GM12878 (cell line): Measurements from ENCODE around the gene PUSL1. TPM values are rescaled to one million over a fixed set of nuclear protein-coding genes. Genes with fewer than 3 reads are reported as not detected.

Experiments
- CEBPZ ChIP-seq: fragments of 150-350 bp; IDR thresholded peaks from 2 replicates; pipeline ENCODE4 v1.6.1; 2016; ENCODE audit warnings: low read depth, low read length
- HSF1 ChIP-seq: fragments of 150-350 bp; IDR thresholded peaks from 2 replicates; pipeline ENCODE4 v1.6.1; 2014; ENCODE audit warnings: mild to moderate bottlenecking, low read depth, low read length
- IKZF1 ChIP-seq: fragments of 450-650 bp; conservative IDR thresholded peaks from 2 replicates; pipeline ENCODE4 v1.6.1; 2017; ENCODE audit warnings: antibody characterized with exemption, mild to moderate bottlenecking
- IKZF2 ChIP-seq, 2 experiments: fragments of 450-650 bp; IDR thresholded peaks; 2 replicates each; pipeline ENCODE4 v1.6.1; 2017; ENCODE audit warnings: mild to moderate bottlenecking in 2 of 2, moderate library complexity in 2 of 2
- KDM1A ChIP-seq: fragments of 200-600 bp; sonication (generic); IDR thresholded peaks from 2 replicates; pipeline ENCODE4 v1.6.1; 2016; ENCODE audit warnings: borderline replicate concordance
- KLF5 ChIP-seq: fragments of 450-650 bp; IDR thresholded peaks from 2 replicates; pipeline ENCODE4 v1.6.1; 2014; ENCODE audit warnings: mild to moderate bottlenecking; ENCODE audit not compliant: partially characterized antibody
- MEF2A ChIP-seq: IDR thresholded peaks from 2 replicates; pipeline ENCODE4 v1.6.1; 2011; ENCODE audit warnings: low read depth, mild to moderate bottlenecking, low read length, moderate library complexity; ENCODE audit not compliant: insufficient read depth
- MTA3 ChIP-seq: IDR thresholded peaks from 2 replicates; pipeline ENCODE4 v1.6.1; 2012; ENCODE audit warnings: low read length, inconsistent platforms, borderline replicate concordance
- NFYA ChIP-seq: IDR thresholded peaks from 2 replicates; pipeline ENCODE4 v1.6.1; 2011; ENCODE audit warnings: low read depth, mild to moderate bottlenecking, low read length, improper control_type of control experiment, borderline replicate concordance
- NKRF ChIP-seq: fragments of 450-650 bp; conservative IDR thresholded peaks from 2 replicates; pipeline ENCODE4 v1.6.1; 2017; ENCODE audit warnings: mild to moderate bottlenecking, moderate library complexity
- PBX3 ChIP-seq: IDR thresholded peaks from 2 replicates; pipeline ENCODE4 v1.6.1; 2011; ENCODE audit warnings: mild to moderate bottlenecking, low read depth, low read length, moderate library complexity; ENCODE audit not compliant: insufficient replicate concordance
- PKNOX1 ChIP-seq: fragments of 450-650 bp; IDR thresholded peaks from 2 replicates; pipeline ENCODE4 v1.6.1; 2016; ENCODE audit warnings: mild to moderate bottlenecking
- POLR2A ChIP-seq: IDR thresholded peaks from 2 replicates; pipeline ENCODE4 v1.6.1; 2011; ENCODE audit warnings: low read depth, mild to moderate bottlenecking, low read length
- POLR2AphosphoS5 ChIP-seq: IDR thresholded peaks from 2 replicates; pipeline ENCODE4 v1.6.1; 2011; ENCODE audit warnings: mild to moderate bottlenecking, low read length, inconsistent platforms
- RAD51 ChIP-seq: fragments of 450-650 bp; IDR thresholded peaks from 2 replicates; pipeline ENCODE4 v1.6.1; 2016; ENCODE audit warnings: moderate library complexity, mild to moderate bottlenecking, inconsistent platforms
- SMAD1 ChIP-seq: fragments of 450-650 bp; IDR thresholded peaks from 2 replicates; pipeline ENCODE4 v1.6.1; 2018; ENCODE audit warnings: mild to moderate bottlenecking, low read depth; ENCODE audit not compliant: partially characterized antibody
- SPI1 ChIP-seq: IDR thresholded peaks from 2 replicates; pipeline ENCODE4 v1.6.1; 2011; ENCODE audit warnings: low read depth, mild to moderate bottlenecking, low read length, moderate library complexity, borderline replicate concordance; ENCODE audit not compliant: insufficient read depth
- SRF ChIP-seq, 2 experiments: IDR thresholded peaks; 2 replicates each; pipeline ENCODE4 v1.6.1; 2011; ENCODE audit warnings: low read depth in 2 of 2, low read length in 2 of 2, mild to moderate bottlenecking in 1 of 2, moderate library complexity in 1 of 2
- ZNF24 ChIP-seq: fragments of 450-650 bp; IDR thresholded peaks from 2 replicates; pipeline ENCODE4 v1.6.1; 2017; ENCODE audit warnings: antibody characterized with exemption, mild to moderate bottlenecking
- ZNF384 ChIP-seq: IDR thresholded peaks from 2 replicates; pipeline ENCODE4 v1.6.1; 2012; ENCODE audit warnings: low read depth, mild to moderate bottlenecking, low read length, improper control_type of control experiment, borderline replicate concordance
- ZNF622 ChIP-seq: fragments of 450-650 bp; IDR thresholded peaks from 2 replicates; pipeline ENCODE4 v1.6.1; 2017; ENCODE audit warnings: mild to moderate bottlenecking, inconsistent platforms
- ZZZ3 ChIP-seq: IDR thresholded peaks from 2 replicates; pipeline ENCODE4 v1.6.1; 2011; ENCODE audit warnings: low read depth; ENCODE audit not compliant: control insufficient read depth, insufficient read length
- polyA plus RNA-seq, 11 experiments: library from polyadenylated mRNA; depleted of rRNA in 4 of 11; unstranded in 6 of 11; stranded (reverse) in 5 of 11; fragments of >200 nt; fragmentation: Nextera tagmentation in 4 of 11; fragmentation: Illumina TruSeq in 1 of 11; extraction: Ambion mirVana in 4 of 11; extraction: Trizol in 1 of 11; gene quantifications; 1 replicate in 1 of 11; 2 replicates in 10 of 11; pipeline versions ENCODE4 v1.2.1 to v1.2.3, GENCODE V29; 2011 to 2016; ENCODE audit warnings: inconsistent platforms in 2 of 11, missing spikeins in 2 of 11, low read depth in 1 of 11
- total RNA-seq, 4 experiments: library from RNA; depleted of rRNA in 3 of 4; stranded (reverse); fragments of >200 nt in 3 of 4; fragmentation: Illumina TruSeq in 1 of 4; extraction: Trizol in 1 of 4; gene quantifications; 2 replicates each; pipeline versions ENCODE4 v1.2.1 to v1.2.3, GENCODE V29; 2013 to 2021

Gene PUSL1
- total and polyA plus RNA-seq, 10 of the 15 experiments (the other 5 are each of a cell fraction or from before 2014, with no cell fraction given): 0.16 to 28.4 (median 15.1) TPM

- TF ChIP-seq CEBPZ: no peak
- no peak for TF ChIP-seq PBX3
- TF ChIP-seq KLF5: peak; percentile 69
- no peak for TF ChIP-seq MEF2A
- no peak for TF ChIP-seq IKZF2 (IDR thresholded peaks at IDR 0.05)
- no peak for TF ChIP-seq ZNF24
- no peak for TF ChIP-seq KDM1A
- TF ChIP-seq HSF1: no peak
- no peak for TF ChIP-seq ZNF622
- TF ChIP-seq ZZZ3: no peak
- no peak for TF ChIP-seq SPI1
- no peak for TF ChIP-seq NFYA
- TF ChIP-seq NKRF: peak; percentile 83
- no peak for TF ChIP-seq ZNF384
- TF ChIP-seq RAD51: no peak
- no peak for TF ChIP-seq SRF (IDR thresholded peaks at IDR 0.05; ENCODE audit: low read depth in 2 of 2, low read length in 2 of 2)
- TF ChIP-seq POLR2AphosphoS5: no peak
- TF ChIP-seq IKZF1: peak; percentile 90
- TF ChIP-seq POLR2A: peak; percentile 68
- TF ChIP-seq SMAD1: no peak
- TF ChIP-seq PKNOX1: no peak
- TF ChIP-seq MTA3: no peak
Observed at GRCh38 chr1:1349256-1350012, 41.0 kb downstream of the PUSL1 start, which contains the start of gene DVL1 (continued).
